ENCODE data around the gene GPS1. TPM values are rescaled to one million over a fixed set of nuclear protein-coding genes. Genes with fewer than 3 reads are reported as not detected.
A peak's percentile ranks its signal among the peaks of the same experiment; 100 is the strongest.

The GPS1 gene
- total and polyA plus RNA-seq, 2 donors (not counting 1 experiment from before 2014, with no cell fraction given): 80.5 to 124 TPM

DNA sequence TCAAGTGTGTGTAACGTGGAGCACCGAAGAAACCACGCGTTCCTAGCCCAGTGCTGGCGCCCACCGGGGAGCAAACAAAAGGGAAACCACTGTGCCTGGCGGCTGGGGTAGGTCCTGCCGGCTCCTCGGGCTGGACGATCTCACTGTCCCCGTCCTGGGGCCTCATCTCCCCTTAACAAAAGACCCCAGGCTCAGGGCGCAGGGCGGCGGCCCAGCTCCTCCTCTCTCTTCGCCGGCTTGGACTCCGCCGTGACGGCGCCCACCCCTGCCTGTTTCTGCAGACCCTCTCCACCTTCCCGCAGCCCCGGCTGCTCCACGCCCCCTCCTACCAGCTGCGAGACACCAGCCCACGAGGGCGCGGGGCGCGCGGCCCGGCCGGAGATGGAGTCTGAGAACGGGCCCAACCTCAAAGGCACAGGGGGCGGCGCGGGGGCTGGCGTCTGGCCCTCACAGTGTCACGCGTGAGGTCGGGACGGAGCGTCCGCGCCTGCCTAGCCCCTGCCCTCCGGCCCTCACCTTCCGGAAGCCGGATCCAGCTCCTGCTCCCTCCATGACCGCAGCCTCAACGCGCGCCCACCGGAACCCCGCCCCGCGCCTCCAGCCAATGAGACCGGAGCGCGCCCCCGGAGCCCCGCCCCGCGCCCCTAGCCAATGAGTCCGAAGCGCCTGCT lies 29.3 kb upstream of the GPS1 start, which contains the start of gene CENPX:
TSS of gene CENPX (minus strand) at position 569 of the 671 bp plus-strand sequence. CDS start at position 552, 17 bp downstream.
- POLR2A ChIA-PET: interaction anchor here (0.5 to 1.5 kb wide), 10 partner anchors 9 to 317 kb away, joined by 3 to 13 read pairs (median 5); partner anchors contain the start of genes ASPSCR1, DCXR and RAC3
- H2AFZ ChIP-seq (ENCODE audit: insufficient read depth, low read depth, low read length, poor library complexity, severe bottlenecking): peak within 1 kb of the TSS; percentile 91
- under 1% methylated on average over 64 of the region's 64 CpGs for WGBS (ENCODE audit: insufficient coverage)

More for the DNA sequence above, 29.3 kb upstream of the GPS1 start, which contains the start of gene CENPX:
- TF ChIP-seq EZH2 (IDR thresholded peaks at IDR 0.05; ENCODE audit: borderline replicate concordance, insufficient read depth, low read depth, low read length, poor library complexity, severe bottlenecking): no peak
- TF ChIP-seq, protein P1, sequence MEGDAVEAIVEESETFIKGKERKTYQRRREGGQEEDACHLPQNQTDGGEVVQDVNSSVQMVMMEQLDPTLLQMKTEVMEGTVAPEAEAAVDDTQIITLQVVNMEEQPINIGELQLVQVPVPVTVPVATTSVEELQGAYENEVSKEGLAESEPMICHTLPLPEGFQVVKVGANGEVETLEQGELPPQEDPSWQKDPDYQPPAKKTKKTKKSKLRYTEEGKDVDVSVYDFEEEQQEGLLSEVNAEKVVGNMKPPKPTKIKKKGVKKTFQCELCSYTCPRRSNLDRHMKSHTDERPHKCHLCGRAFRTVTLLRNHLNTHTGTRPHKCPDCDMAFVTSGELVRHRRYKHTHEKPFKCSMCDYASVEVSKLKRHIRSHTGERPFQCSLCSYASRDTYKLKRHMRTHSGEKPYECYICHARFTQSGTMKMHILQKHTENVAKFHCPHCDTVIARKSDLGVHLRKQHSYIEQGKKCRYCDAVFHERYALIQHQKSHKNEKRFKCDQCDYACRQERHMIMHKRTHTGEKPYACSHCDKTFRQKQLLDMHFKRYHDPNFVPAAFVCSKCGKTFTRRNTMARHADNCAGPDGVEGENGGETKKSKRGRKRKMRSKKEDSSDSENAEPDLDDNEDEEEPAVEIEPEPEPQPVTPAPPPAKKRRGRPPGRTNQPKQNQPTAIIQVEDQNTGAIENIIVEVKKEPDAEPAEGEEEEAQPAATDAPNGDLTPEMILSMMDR (IDR thresholded peaks at IDR 0.05): no peak
- Histone ChIP-seq H4K20me1 (ENCODE audit: control insufficient read depth, insufficient read depth, low read length, poor library complexity, severe bottlenecking) (peaks cover 31% of the 10 kb centered on the region), H3K9me3 (ENCODE audit: control extremely low read depth in 1 of 3, control insufficient read depth in 2 of 3, insufficient read depth in 1 of 3, low read length in 2 of 3) (no peaks in the 10 kb centered on the region), H3K36me3 (replicated peaks in 1 of 2; ENCODE audit: control extremely low read depth in 1 of 2, control insufficient read depth in 1 of 2, extremely low read depth in 1 of 2, insufficient read depth in 2 of 2, low read length in 1 of 2) (peaks cover 0 to 3% of the 10 kb centered on the region in 2 experiments), H3K9ac (ENCODE audit: low read length) (peak within 1 kb of the TSS; percentile 90), H3K79me2 (ENCODE audit: control insufficient read depth, insufficient read depth, low read length) (peaks cover 23% of the 10 kb centered on the region), H3K27me3 (replicated peaks in 1 of 4; ENCODE audit: control extremely low read depth in 1 of 4, control insufficient read depth in 3 of 4, insufficient read depth in 4 of 4, low read length in 3 of 4) (peaks cover 0 to 6% (median 0%) of the 10 kb centered on the region in 4 experiments), H3K27ac (ENCODE audit: low read length in 2 of 2) (peak within 1 kb of the TSS in 1 of 2 donors; percentile 57), H3K4me2 (replicated peaks; ENCODE audit: low read depth, low read length, poor library complexity, severe bottlenecking) (peak within 1 kb of the TSS; percentile 99), H3K4me3 (ENCODE audit: control extremely low read depth in 1 of 5, extremely low read depth in 1 of 5, insufficient read depth in 1 of 5, low read depth in 2 of 5, low read length in 4 of 5) (peak within 1 kb of the TSS; percentile 62 to 88 (median 79)), H3K4me1 (ENCODE audit: control insufficient read depth in 2 of 2, insufficient read depth in 2 of 2, low read length in 2 of 2) (peaks cover 14 to 33% of the 10 kb centered on the region in 2 donors)
- H3K27me3 Mint-ChIP-seq: no peaks in the 10 kb centered on the region
- ATAC-seq (ENCODE audit: low read depth): no peak
- H3K4me3 Mint-ChIP-seq: peak within 1 kb of the TSS; percentile 83
- no peaks in the 10 kb centered on the region for H3K9me3 Mint-ChIP-seq (ENCODE audit: insufficient read depth)
- H3K4me1 Mint-ChIP-seq: peaks cover 15% of the 10 kb centered on the region
- intact Hi-C loops (cut with micrococcal nuclease): loop anchor here (2.0 kb wide), 2 partner anchors 28 to 104 kb away; partner anchors contain the start of genes GPS1, RFNG and SIRT7
- CTCF ChIA-PET: interaction anchor here (1.0 to 7.2 kb wide), 6 partner anchors 16 to 155 kb away, joined by 3 to 91 read pairs (median 4); partner anchors contain the start of gene DCXR
- no peak for DNase-seq
- peak within 1 kb of the TSS; percentile 67 for H3K27ac Mint-ChIP-seq
